HUES6 (cell line): ENCODE data around the gene GNG4.

Experiments used
- H3K27ac ChIP-seq: 2 replicates; pipeline ENCODE4 v1.7.0; 2013; ENCODE audit warnings: low read depth, mild to moderate bottlenecking, low read length, inconsistent platforms
- H3K27me3 ChIP-seq: 2 replicates; pipeline ENCODE4 v1.6.1; 2013; ENCODE audit warnings: low read length; ENCODE audit not compliant: control insufficient read depth, insufficient read depth
- H3K36me3 ChIP-seq: 2 replicates; pipeline ENCODE4 v1.6.1; 2013; ENCODE audit warnings: low read length; ENCODE audit not compliant: control insufficient read depth, insufficient read depth
- H3K4me1 ChIP-seq: 2 replicates; pipeline ENCODE4 v1.6.1; 2013; ENCODE audit warnings: low read length; ENCODE audit not compliant: control insufficient read depth, insufficient read depth
- H3K4me3 ChIP-seq: 2 replicates; pipeline ENCODE4 v1.5.1; 2013; ENCODE audit warnings: low read depth, low read length
- H3K9ac ChIP-seq: one replicate; pipeline ENCODE4 v1.6.1; 2013; ENCODE audit warnings: mild to moderate bottlenecking, low read length
- H3K9me3 ChIP-seq: 2 replicates; pipeline ENCODE4 v1.6.1; 2013; ENCODE audit warnings: low read depth, low read length; ENCODE audit not compliant: control insufficient read depth, insufficient read depth

GNG4 gene

GRCh38 chr1:235649368-235650163, at the start of gene GNG4:
Gene GNG4, minus strand, starts transcription at chr1:235649784. Its CDS starts 65,946 bp downstream, at chr1:235583838.
- H3K4me1 ChIP-seq = peaks cover 17% of the 10 kb centered on the region
- H3K9me3 ChIP-seq = no peaks in the 10 kb centered on the region
- no peak within 1 kb of the TSS for H3K27ac ChIP-seq
- peak within 1 kb of the TSS; percentile 65 for H3K9ac ChIP-seq
- peaks cover 37% of the 10 kb centered on the region for H3K27me3 ChIP-seq
- no peaks in the 10 kb centered on the region for H3K36me3 ChIP-seq
- H3K4me3 ChIP-seq = peak within 1 kb of the TSS; percentile 71

- H3K27me3 ChIP-seq = no peaks in the 10 kb centered on the region
- no peaks in the 10 kb centered on the region for H3K9me3 ChIP-seq
- H3K4me1 ChIP-seq = no peaks in the 10 kb centered on the region
- no peaks in the 10 kb centered on the region for H3K36me3 ChIP-seq
- no peak overlapping the region for H3K9ac ChIP-seq
- H3K27ac ChIP-seq = no peak overlapping the region
- H3K4me3 ChIP-seq = no peak overlapping the region
Measured at GRCh38 chr1:235697508-235697907, 47.9 kb upstream of the GNG4 start.

- H3K4me1 ChIP-seq = no peaks in the 10 kb centered on the region
- H3K4me3 ChIP-seq = no peak overlapping the region
- H3K36me3 ChIP-seq = no peaks in the 10 kb centered on the region
- H3K9ac ChIP-seq = no peak overlapping the region
- no peaks in the 10 kb centered on the region for H3K9me3 ChIP-seq
- no peak overlapping the region for H3K27ac ChIP-seq
- H3K27me3 ChIP-seq = no peaks in the 10 kb centered on the region
Measured at GRCh38 chr1:235689356-235689755, 39.8 kb upstream of the GNG4 start.

GRCh38 chr1:235688096-235688495, 38.5 kb upstream of the GNG4 start:
- H3K27me3 ChIP-seq = no peaks in the 10 kb centered on the region
- H3K4me1 ChIP-seq = no peaks in the 10 kb centered on the region
- H3K9me3 ChIP-seq = no peaks in the 10 kb centered on the region
- H3K36me3 ChIP-seq = no peaks in the 10 kb centered on the region
- H3K4me3 ChIP-seq = no peak overlapping the region
- no peak overlapping the region for H3K9ac ChIP-seq
- H3K27ac ChIP-seq = no peak overlapping the region

- Histone ChIP-seq H3K4me1 (peaks cover 4% of the 10 kb centered on the region; the same call in 1 of the 2 replicates), H3K36me3 (no peaks in the 10 kb centered on the region)
Measured at GRCh38 chr1:235683653-235684052, 34.1 kb upstream of the GNG4 start.

GRCh38 chr1:235682216-235682615, 32.6 kb upstream of the GNG4 start:
- Histone ChIP-seq H3K27ac (no peak overlapping the region), H3K9me3 (no peaks in the 10 kb centered on the region), H3K4me3 (no peak overlapping the region), H3K36me3 (no peaks in the 10 kb centered on the region), H3K9ac (no peak overlapping the region), H3K27me3 (no peaks in the 10 kb centered on the region), H3K4me1 (peaks cover 4% of the 10 kb centered on the region; the same call in 1 of the 2 replicates)

More at GRCh38 chr1:235683653-235684052, 34.1 kb upstream of the GNG4 start:
- H3K27me3 ChIP-seq = no peaks in the 10 kb centered on the region
- H3K9ac ChIP-seq = no peak overlapping the region
- no peak overlapping the region for H3K4me3 ChIP-seq
- H3K27ac ChIP-seq = no peak overlapping the region
- no peaks in the 10 kb centered on the region for H3K9me3 ChIP-seq

- Histone ChIP-seq H3K36me3 (no peaks in the 10 kb centered on the region; the same call in 1 of the 2 replicates), H3K4me1 (peaks cover 4% of the 10 kb centered on the region; the same call in 1 of the 2 replicates), H3K9ac (no peak overlapping the region), H3K27ac (no peak overlapping the region), H3K4me3 (no peak overlapping the region), H3K27me3 (no peaks in the 10 kb centered on the region), H3K9me3 (peaks cover 18% of the 10 kb centered on the region)
Measured at GRCh38 chr1:235679644-235680043, 30.1 kb upstream of the GNG4 start.

GRCh38 chr1:235679005-235679404, 29.4 kb upstream of the GNG4 start:
- Histone ChIP-seq H3K9ac (no peak overlapping the region), H3K9me3 (peaks cover 23% of the 10 kb centered on the region), H3K27ac (no peak overlapping the region), H3K36me3 (no peaks in the 10 kb centered on the region; the same call in 1 of the 2 replicates), H3K4me1 (peaks cover 4% of the 10 kb centered on the region; the same call in 1 of the 2 replicates), H3K27me3 (no peaks in the 10 kb centered on the region), H3K4me3 (no peak overlapping the region)

- Histone ChIP-seq H3K9ac (no peak overlapping the region), H3K27me3 (no peaks in the 10 kb centered on the region), H3K4me3 (no peak overlapping the region), H3K9me3 (peaks cover 58% of the 10 kb centered on the region), H3K36me3 (peaks cover 3% of the 10 kb centered on the region; the same call in 1 of the 2 replicates), H3K4me1 (peaks cover 4% of the 10 kb centered on the region; the same call in 1 of the 2 replicates), H3K27ac (no peak overlapping the region)
Measured at GRCh38 chr1:235675152-235675890, 25.7 kb upstream of the GNG4 start.

- no peaks in the 10 kb centered on the region for H3K27me3 ChIP-seq
- no peak overlapping the region for H3K27ac ChIP-seq
- H3K9ac ChIP-seq = no peak overlapping the region
- H3K4me1 ChIP-seq = no peaks in the 10 kb centered on the region
- peaks cover 3% of the 10 kb centered on the region; the same call in 1 of the 2 replicates for H3K36me3 ChIP-seq
- peaks cover 72% of the 10 kb centered on the region for H3K9me3 ChIP-seq
- no peak overlapping the region for H3K4me3 ChIP-seq
Measured at GRCh38 chr1:235673981-235674380, 24.4 kb upstream of the GNG4 start.

- Histone ChIP-seq H3K36me3 (peaks cover 3% of the 10 kb centered on the region; the same call in 1 of the 2 replicates), H3K9me3 (peaks cover 81% of the 10 kb centered on the region), H3K9ac (no peak overlapping the region)
Measured at GRCh38 chr1:235671992-235672391, 22.4 kb upstream of the GNG4 start.

More at GRCh38 chr1:235671992-235672391, 22.4 kb upstream of the GNG4 start:
- Histone ChIP-seq H3K4me1 (no peaks in the 10 kb centered on the region), H3K27me3 (no peaks in the 10 kb centered on the region), H3K27ac (no peak overlapping the region), H3K4me3 (no peak overlapping the region)
